Hepatocyte (in vitro differentiated cells): ENCODE results near the gene TMA7. TPM values are rescaled to one million over a fixed set of nuclear protein-coding genes. Genes with fewer than 3 reads are reported as not detected.

Source experiments
- DNase-seq: peaks from one replicate; pipeline ENCODE4 v3.0.0-alpha.2; 2016; ENCODE audit warnings: low spot score
- H2AFZ ChIP-seq: fragments of 200-600 bp; sonication (generic); 2 replicates; pipeline ENCODE4 v1.6.0; 2016; ENCODE audit warnings: antibody characterized with exemption, mild to moderate bottlenecking
- H3K27ac ChIP-seq: fragments of 200-600 bp; sonication (generic); 2 replicates; pipeline ENCODE4 v1.5.1; 2016; ENCODE audit warnings: mild to moderate bottlenecking
- H3K27me3 ChIP-seq: fragments of 200-600 bp; sonication (generic); 2 replicates; pipeline ENCODE4 v1.6.1; 2016
- H3K36me3 ChIP-seq: fragments of 200-600 bp; sonication (generic); replicated peaks from 2 replicates; pipeline ENCODE4 v1.5.1; 2016; ENCODE audit warnings: low read depth; ENCODE audit not compliant: insufficient read depth
- H3K4me1 ChIP-seq: fragments of 200-600 bp; sonication (generic); 2 replicates; pipeline ENCODE4 v1.5.1; 2016; ENCODE audit warnings: mild to moderate bottlenecking, moderate library complexity; ENCODE audit not compliant: insufficient read depth
- H3K4me2 ChIP-seq: fragments of 200-600 bp; sonication (generic); 2 replicates; pipeline ENCODE4 v1.6.0; 2016
- H3K4me3 ChIP-seq: fragments of 200-600 bp; sonication (generic); 2 replicates; pipeline ENCODE4 v1.5.1; 2016; ENCODE audit warnings: mild to moderate bottlenecking
- H3K79me2 ChIP-seq: fragments of 200-600 bp; sonication (generic); 2 replicates; pipeline ENCODE4 v1.6.0; 2017; ENCODE audit warnings: mild to moderate bottlenecking
- H3K9me2 ChIP-seq: fragments of 200-600 bp; sonication (generic); replicated peaks from 2 replicates; pipeline ENCODE4 v1.6.0; 2017; ENCODE audit warnings: mild to moderate bottlenecking; ENCODE audit not compliant: insufficient read depth
- H3K9me3 ChIP-seq: fragments of 200-600 bp; sonication (generic); 2 replicates; pipeline ENCODE4 v1.5.1; 2016; ENCODE audit warnings: low read depth, mild to moderate bottlenecking
- H4K20me1 ChIP-seq: fragments of 200-600 bp; sonication (generic); 2 replicates; pipeline ENCODE4 v1.6.0; 2016; ENCODE audit warnings: mild to moderate bottlenecking; ENCODE audit not compliant: insufficient read depth, poor library complexity, severe bottlenecking
- CTCF ChIP-seq: fragments of 200-600 bp; sonication (generic); IDR thresholded peaks from 2 replicates; pipeline ENCODE4 v1.5.1; 2016; ENCODE audit warnings: antibody characterized with exemption, mild to moderate bottlenecking; ENCODE audit not compliant: poor library complexity
- EZH2 ChIP-seq: fragments of 200-600 bp; sonication (generic); IDR thresholded peaks from 2 replicates; pipeline ENCODE4 v1.6.1; 2016; ENCODE audit warnings: antibody characterized with exemption, mild to moderate bottlenecking, borderline replicate concordance
- EZH2phosphoT487 ChIP-seq: fragments of 200-600 bp; sonication (generic); IDR thresholded peaks from one replicate; pipeline ENCODE4 v1.6.1; 2018; ENCODE audit warnings: antibody characterized with exemption, mild to moderate bottlenecking, low read depth, moderate library complexity; ENCODE audit not compliant: unreplicated experiment, severe bottlenecking
- WGBS: methylation state at CpG from one replicate; pipeline ENCODE4 v1.1.6; 2016; ENCODE audit warnings: low lambda C conversion rate; ENCODE audit errors: missing lambda C conversion rate; 5-methylcytosine and 5-hydroxymethylcytosine counted together
- polyA plus RNA-seq: library from polyadenylated mRNA; unstranded; fragments of >200 nt; fragmentation: Nextera tagmentation; extraction: Ambion mirVana; gene quantifications from 2 replicates; pipeline ENCODE4 v1.2.1, GENCODE V29; 2016
- total RNA-seq: library from RNA; depleted of rRNA; stranded (reverse); fragments of >200 nt; gene quantifications from 2 replicates; pipeline ENCODE4 v1.2.3, GENCODE V29; 2014

TMA7 gene
- total and polyA plus RNA-seq, 2 experiments from 2014 or later: 381 to 503 TPM

- Histone ChIP-seq H3K4me3 (no peak overlapping the region), H3K4me2 (no peak overlapping the region), H3K9me2 (no peaks in the 10 kb centered on the region), H3K9me3 (no peaks in the 10 kb centered on the region), H4K20me1 (no peaks in the 10 kb centered on the region), H3K36me3 (no peaks in the 10 kb centered on the region), H2AFZ (no peak overlapping the region), H3K4me1 (no peaks in the 10 kb centered on the region), H3K27ac (no peak overlapping the region), H3K27me3 (no peaks in the 10 kb centered on the region), H3K79me2 (no peaks in the 10 kb centered on the region)
- DNase-seq: no peak
- WGBS: 97% methylated on average over 8 of the region's 8 CpGs
- TF ChIP-seq EZH2phosphoT487 (no peak), CTCF (no peak), EZH2 (no peak)
Observed at GRCh38 chr3:48413086-48413485, 27.0 kb upstream of the TMA7 start.

GRCh38 chr3:48413611-48414010 is 26.4 kb upstream of the TMA7 start:
- Histone ChIP-seq H3K79me2 (no peaks in the 10 kb centered on the region), H3K4me3 (no peak overlapping the region), H3K27ac (no peak overlapping the region), H3K4me2 (no peak overlapping the region), H3K36me3 (no peaks in the 10 kb centered on the region), H3K9me3 (no peaks in the 10 kb centered on the region), H3K9me2 (no peaks in the 10 kb centered on the region), H4K20me1 (no peaks in the 10 kb centered on the region), H3K27me3 (no peaks in the 10 kb centered on the region), H3K4me1 (no peaks in the 10 kb centered on the region), H2AFZ (no peak overlapping the region)
- no peak for DNase-seq
- WGBS: 93% methylated on average over 14 of the region's 14 CpGs
- TF ChIP-seq CTCF (no peak), EZH2phosphoT487 (no peak), EZH2 (no peak)

GRCh38 chr3:48414376-48415250 is 25.4 kb upstream of the TMA7 start:
- H4K20me1 ChIP-seq: no peaks in the 10 kb centered on the region
- no peak overlapping the region for H3K27ac ChIP-seq
- DNase-seq: no peak
- WGBS: 93% methylated on average over 23 of the region's 25 CpGs
- no peaks in the 10 kb centered on the region for H3K36me3 ChIP-seq
- no peak overlapping the region for H3K4me3 ChIP-seq
- H3K79me2 ChIP-seq: no peaks in the 10 kb centered on the region
- H3K4me1 ChIP-seq: no peaks in the 10 kb centered on the region
- H3K9me2 ChIP-seq: no peaks in the 10 kb centered on the region
- TF ChIP-seq EZH2 (no peak), EZH2phosphoT487 (no peak), CTCF (no peak)
- no peak overlapping the region for H3K4me2 ChIP-seq
- H3K9me3 ChIP-seq: no peaks in the 10 kb centered on the region
- no peak overlapping the region for H2AFZ ChIP-seq
- no peaks in the 10 kb centered on the region for H3K27me3 ChIP-seq
